ENCODE data around the gene ZNF205. TPM values are rescaled to one million over a fixed set of nuclear protein-coding genes. Genes with fewer than 3 reads are reported as not detected.

The ZNF205 gene
- total RNA-seq, 4 donors from 2014 or later, result 10.6 to 25.0 (median 17.1) TPM

DNA sequence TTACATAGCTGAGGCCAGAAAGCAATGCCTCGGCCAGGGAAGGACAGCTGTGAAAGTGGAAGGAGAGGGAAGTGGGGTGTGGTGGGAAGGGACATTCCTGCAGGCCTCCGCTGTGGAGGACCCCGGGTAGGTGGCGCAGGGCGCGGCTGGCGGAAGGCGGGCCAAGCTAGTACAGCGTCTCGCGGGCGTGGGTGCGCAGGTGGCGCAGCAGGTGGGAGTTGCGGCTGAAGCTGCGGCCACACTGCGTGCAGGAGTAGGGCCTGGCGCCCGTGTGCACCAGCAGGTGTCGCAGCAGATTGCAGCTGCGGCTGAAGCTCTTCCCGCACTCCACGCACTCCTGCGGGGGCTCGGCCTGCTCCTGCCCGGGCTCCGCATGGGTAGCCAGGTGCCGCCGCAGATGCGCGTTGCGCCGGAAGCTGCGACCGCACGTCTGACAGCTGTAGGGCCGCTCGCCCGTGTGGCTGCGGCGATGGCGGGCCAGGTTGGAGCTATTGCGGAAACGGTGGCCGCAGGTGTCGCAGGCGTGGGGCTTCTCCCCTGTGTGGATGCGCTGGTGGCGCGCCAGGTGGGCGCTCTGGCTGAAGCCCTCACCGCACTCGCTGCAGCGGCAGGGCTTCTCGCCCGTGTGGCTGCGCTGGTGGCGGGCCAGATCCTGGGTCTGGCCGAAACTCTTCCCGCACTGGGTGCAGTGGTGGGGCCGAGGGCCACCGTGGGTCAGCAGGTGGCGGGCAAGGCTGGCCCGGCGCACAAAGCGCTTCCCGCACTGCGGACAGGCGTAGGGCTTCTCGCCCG is 23.3 kb upstream of the ZNF205 start:
- peaks cover 0 to 50% (median 2%) of the 10 kb centered on the region in 4 donors for H3K27me3 ChIP-seq
- no peak overlapping the region for H3K27ac ChIP-seq (replicated peaks in 1 of 4)
- DNase-seq (ENCODE audit: extremely low spot score), result no peak
- H3K9me3 ChIP-seq, result no peaks in the 10 kb centered on the region
- no peaks in the 10 kb centered on the region for H3K36me3 ChIP-seq
- TF ChIP-seq POLR2AphosphoS5 (IDR thresholded peaks at IDR 0.05) (no peak), EP300 (IDR thresholded peaks at IDR 0.05) (no peak), CTCF (IDR thresholded peaks at IDR 0.05) (no peak), POLR2A (IDR thresholded peaks at IDR 0.05; ENCODE audit: low read depth) (no peak)
- H3K4me1 ChIP-seq, result peaks cover 14 to 23% (median 18%) of the 10 kb centered on the region in 4 donors
- intact Hi-C loops (cut with DNase I), result no loop called here
- H3K4me3 ChIP-seq, result no peak overlapping the region
- WGBS, result 95% methylated on average over 54 of the region's 71 CpGs

DNA sequence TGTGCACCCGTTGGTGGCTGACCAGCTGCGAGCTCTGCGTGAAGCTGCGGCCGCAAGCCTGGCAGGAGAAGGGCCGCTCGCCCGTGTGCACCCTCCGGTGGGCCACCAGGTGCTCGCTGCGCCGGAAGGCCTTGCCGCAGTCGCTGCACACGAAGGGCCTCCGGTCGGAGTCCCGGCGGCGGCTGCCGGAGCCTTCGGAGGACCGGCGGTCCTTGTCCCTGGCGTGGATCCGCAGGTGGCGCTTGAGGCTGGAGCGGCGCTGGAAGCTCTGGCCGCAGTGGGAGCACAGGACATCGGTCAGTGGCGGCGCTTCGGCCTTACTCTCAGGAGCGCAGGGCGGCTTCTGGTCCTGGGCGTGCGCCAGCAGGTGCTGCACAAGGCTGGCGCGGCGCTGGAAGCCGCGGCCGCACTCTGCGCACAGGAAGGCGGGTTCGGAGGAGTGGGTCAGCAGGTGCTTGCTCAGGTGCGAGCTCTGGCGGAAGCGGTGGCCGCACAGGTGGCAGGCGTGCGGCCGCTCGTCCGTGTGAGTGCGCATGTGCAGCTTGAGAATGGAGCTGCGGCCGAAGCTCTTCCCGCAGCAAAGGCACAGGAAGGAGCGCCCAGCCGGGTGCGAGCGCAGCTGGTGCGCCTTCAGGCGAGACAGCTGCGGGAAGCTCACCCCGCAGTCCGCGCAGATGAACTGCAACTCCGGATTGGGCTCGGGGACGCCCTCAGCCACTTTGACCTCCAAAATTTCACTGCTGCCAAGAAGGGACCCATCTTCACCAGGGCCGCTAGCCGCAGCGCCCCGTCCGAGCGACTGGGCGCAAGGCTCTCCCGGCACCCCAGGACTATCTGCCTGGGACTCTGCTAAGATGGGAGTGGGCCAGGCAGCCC is 22.4 kb upstream of the ZNF205 start:
- Histone ChIP-seq H3K4me3 (no peak overlapping the region), H3K27ac (replicated peaks in 1 of 4) (no peak overlapping the region), H3K4me1 (peaks cover 14 to 23% (median 18%) of the 10 kb centered on the region in 4 donors), H3K36me3 (no peaks in the 10 kb centered on the region), H3K27me3 (peaks cover 0 to 54% (median 2%) of the 10 kb centered on the region in 4 donors), H3K9me3 (no peaks in the 10 kb centered on the region)
- no peak for DNase-seq (ENCODE audit: extremely low spot score)
- WGBS, result 94% methylated on average over 21 of the region's 81 CpGs
- TF ChIP-seq EP300 (IDR thresholded peaks at IDR 0.05) (no peak), POLR2AphosphoS5 (IDR thresholded peaks at IDR 0.05) (no peak), CTCF (IDR thresholded peaks at IDR 0.05) (no peak), POLR2A (IDR thresholded peaks at IDR 0.05; ENCODE audit: low read depth) (no peak)
- intact Hi-C loops (cut with DNase I), result no loop called here

DNA sequence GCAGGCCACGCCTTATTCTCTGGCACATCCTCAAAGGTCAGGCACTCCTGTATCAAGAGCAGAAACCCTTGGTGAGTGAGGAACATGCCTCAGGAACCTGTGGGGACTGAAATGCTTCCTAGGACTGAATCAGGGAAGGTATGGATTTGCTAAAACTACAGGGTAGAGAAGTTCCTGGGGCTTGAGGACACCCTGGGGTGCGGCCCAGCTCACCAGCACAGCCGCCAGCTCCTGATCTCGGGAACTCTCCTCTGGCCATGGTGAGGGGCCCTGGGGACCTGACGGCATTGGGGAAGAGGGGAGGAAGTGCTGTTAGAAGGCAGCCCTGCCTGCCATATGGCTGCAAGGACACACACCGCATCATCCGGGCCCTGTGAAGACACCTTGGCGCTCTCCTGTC is 20.8 kb upstream of the ZNF205 start:
- Histone ChIP-seq H3K36me3 (no peaks in the 10 kb centered on the region), H3K27me3 (peaks cover 0 to 69% (median 2%) of the 10 kb centered on the region in 4 donors), H3K9me3 (no peaks in the 10 kb centered on the region), H3K4me1 (peaks cover 13 to 16% (median 15%) of the 10 kb centered on the region in 4 donors), H3K27ac (replicated peaks in 1 of 4) (no peak overlapping the region), H3K4me3 (no peak overlapping the region)
- WGBS, result 92% methylated on average over 8 of the region's 8 CpGs
- no peak for DNase-seq (ENCODE audit: extremely low spot score)
- no peak for TF ChIP-seq EP300 (IDR thresholded peaks at IDR 0.05)
- TF ChIP-seq POLR2A (IDR thresholded peaks at IDR 0.05; ENCODE audit: low read depth), result no peak
- TF ChIP-seq POLR2AphosphoS5 (IDR thresholded peaks at IDR 0.05), result no peak
- TF ChIP-seq CTCF (IDR thresholded peaks at IDR 0.05), result no peak
- intact Hi-C loops (cut with DNase I), result no loop called here

DNA sequence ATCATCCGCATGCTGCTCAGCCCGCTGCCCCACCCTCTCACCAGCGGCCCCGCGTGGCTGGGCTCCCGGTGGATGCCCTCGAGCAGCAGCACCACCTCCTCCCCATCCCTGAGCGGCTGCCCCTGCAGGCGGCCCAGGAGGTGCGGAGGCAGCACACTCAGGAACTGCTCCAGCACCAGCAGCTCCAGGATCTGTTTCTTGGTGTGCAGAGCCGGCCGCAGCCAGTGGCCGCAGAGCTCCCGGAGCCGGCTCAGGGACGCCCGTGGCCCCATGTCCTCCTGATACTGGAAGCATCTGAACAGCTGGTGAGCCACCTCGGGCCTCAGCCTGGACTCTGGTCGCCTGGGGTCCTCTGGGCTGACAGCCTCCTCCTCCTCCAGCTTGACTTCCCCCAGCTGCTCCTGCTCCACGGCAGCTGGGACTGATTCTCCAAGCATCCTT is 19.9 kb upstream of the ZNF205 start:
- no peak overlapping the region for H3K4me3 ChIP-seq
- no peaks in the 10 kb centered on the region for H3K36me3 ChIP-seq
- H3K9me3 ChIP-seq, result no peaks in the 10 kb centered on the region
- intact Hi-C loops (cut with DNase I), result no loop called here
- no peak for TF ChIP-seq EP300 (IDR thresholded peaks at IDR 0.05)
- TF ChIP-seq POLR2AphosphoS5 (IDR thresholded peaks at IDR 0.05), result no peak
- TF ChIP-seq POLR2A (IDR thresholded peaks at IDR 0.05; ENCODE audit: low read depth), result no peak
- no peak for TF ChIP-seq CTCF (IDR thresholded peaks at IDR 0.05)
- H3K27me3 ChIP-seq, result peaks cover 0 to 75% (median 2%) of the 10 kb centered on the region in 4 donors
- DNase-seq (ENCODE audit: extremely low spot score), result no peak
- H3K27ac ChIP-seq (replicated peaks in 1 of 4), result no peak overlapping the region
- H3K4me1 ChIP-seq, result peaks cover 8 to 14% (median 9%) of the 10 kb centered on the region in 4 donors
- WGBS, result 72% methylated on average over 4 of the region's 20 CpGs
